SH-SY5Y (cell line): ENCODE measurements around the gene TBC1D10A.

ENCODE experiments used
- GATA2 ChIP-seq: IDR thresholded peaks from 2 replicates; pipeline ENCODE4 v1.6.1; 2011; ENCODE audit warnings: mild to moderate bottlenecking, low read depth, low read length
- GATA3 ChIP-seq: IDR thresholded peaks from 2 replicates; pipeline ENCODE4 v1.6.1; 2011; ENCODE audit warnings: low read depth, mild to moderate bottlenecking, low read length, moderate library complexity

DNA sequence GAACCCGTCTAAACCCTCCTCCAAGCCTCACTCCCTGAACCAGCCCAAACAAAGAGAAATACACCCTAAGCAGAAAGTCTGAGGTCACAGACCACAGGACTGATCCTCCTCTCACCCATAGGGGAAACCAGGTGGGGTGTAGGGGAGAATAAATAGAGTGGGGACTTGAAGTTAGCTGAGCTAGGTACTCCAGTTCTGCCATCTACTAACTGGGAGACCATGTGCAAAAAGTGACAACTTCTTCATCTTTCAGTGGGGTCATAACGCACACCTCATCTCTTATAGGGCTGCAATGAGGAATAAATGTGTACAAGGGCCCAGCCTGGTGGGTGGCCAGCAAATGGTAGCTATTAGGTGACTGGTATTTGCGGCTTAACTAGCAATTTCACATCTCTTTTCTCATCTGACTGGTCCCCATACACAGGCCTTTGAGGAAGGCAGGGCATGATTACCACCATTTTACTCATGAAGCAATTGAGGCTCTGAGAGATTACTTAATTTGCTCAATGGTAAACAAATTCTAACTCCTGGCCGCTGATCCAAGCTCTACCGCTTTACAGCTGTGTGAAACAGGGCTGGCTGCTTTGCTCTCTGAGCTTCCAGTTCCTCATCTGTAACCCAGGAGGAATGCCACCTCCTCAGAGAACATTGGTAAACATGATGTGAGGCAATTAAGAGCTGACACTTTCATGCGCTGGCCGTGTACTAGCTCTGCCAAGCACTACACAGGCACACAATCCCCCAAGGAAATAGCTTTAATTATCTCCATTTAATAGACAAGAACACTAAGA lies 16.6 kb downstream of the TBC1D10A start:
- TF ChIP-seq GATA2 (no peak), GATA3 (no peak)
